ENCODE results near the gene PPIL4. TPM values are rescaled to one million over a fixed set of nuclear protein-coding genes. Genes with fewer than 3 reads are reported as not detected.

PPIL4 gene
- total and polyA plus RNA-seq, 2 donors (not counting 3 experiments of a cell fraction or from before 2014, with no cell fraction given): 2.2 to 27.8 TPM

- no peak overlapping the region for H3K9ac ChIP-seq (replicated peaks; ENCODE audit: extremely low read depth, insufficient read depth, low read length)
- no peaks in the 10 kb centered on the region for H3K27me3 ChIP-seq (ENCODE audit: control insufficient read depth in 2 of 2, insufficient read depth in 2 of 2, low read length in 2 of 2)
- POLR2A ChIA-PET: no interaction called here
- TF ChIP-seq JUN (IDR thresholded peaks at IDR 0.05; ENCODE audit: borderline replicate concordance, insufficient read depth, insufficient read length, low read depth): no peak
- H3K9me3 ChIP-seq (replicated peaks; ENCODE audit: control insufficient read depth, insufficient read depth, low read length): no peaks in the 10 kb centered on the region
- no peak overlapping the region for H3K27ac ChIP-seq (ENCODE audit: insufficient read depth, low read depth, low read length)
- H3K4me3 ChIP-seq (replicated peaks in 1 of 3; ENCODE audit: insufficient read depth in 1 of 3, low read depth in 1 of 3, low read length in 3 of 3): no peak overlapping the region
- no peaks in the 10 kb centered on the region for H3K4me1 ChIP-seq (ENCODE audit: control insufficient read depth, extremely low read depth, insufficient read depth, low read length)
- no peaks in the 10 kb centered on the region for H4K20me1 ChIP-seq (replicated peaks; ENCODE audit: control insufficient read depth, extremely low read depth, insufficient read depth, low read length)
- peaks cover 14 to 15% of the 10 kb centered on the region in 2 experiments for H3K36me3 ChIP-seq (ENCODE audit: control insufficient read depth in 2 of 2, extremely low read depth in 1 of 2, insufficient read depth in 2 of 2, low read length in 2 of 2)
- CTCF ChIA-PET: no interaction called here
- no peak for FAIRE-seq
- DNase-seq (ENCODE audit: low read depth, low spot score): no peak
- H3K79me2 ChIP-seq (ENCODE audit: control insufficient read depth, insufficient read depth, low read length): no peaks in the 10 kb centered on the region
- dilution Hi-C loops (cut with MboI; ENCODE audit: extremely low pct_ligation_motif_present, low sequenced_read_pairs): no loop called here
- H3K9me1 ChIP-seq (replicated peaks; ENCODE audit: control insufficient read depth, extremely low read depth, insufficient read depth, low read length): no peaks in the 10 kb centered on the region
- no peak overlapping the region for H3K4me2 ChIP-seq (ENCODE audit: insufficient read depth, low read length)
- intact Hi-C loops (cut with micrococcal nuclease): no loop called here
- H2AFZ ChIP-seq (ENCODE audit: low read depth, low read length): no peak overlapping the region
- no TSS peak for BruUV-seq (replicated peaks)
Measured at GRCh38 chr6:149529650-149530049, 16.2 kb downstream of the PPIL4 start.

GRCh38 chr6:149515494-149515893 is 30.3 kb downstream of the PPIL4 start:
- POLR2A ChIA-PET: no interaction called here
- BruUV-seq (replicated peaks): no TSS peak
- no peak overlapping the region for H2AFZ ChIP-seq (ENCODE audit: low read depth, low read length)
- no peaks in the 10 kb centered on the region for H3K9me1 ChIP-seq (replicated peaks; ENCODE audit: control insufficient read depth, extremely low read depth, insufficient read depth, low read length)
- peaks cover 0 to 4% of the 10 kb centered on the region in 2 experiments for H3K36me3 ChIP-seq (ENCODE audit: control insufficient read depth in 2 of 2, extremely low read depth in 1 of 2, insufficient read depth in 2 of 2, low read length in 2 of 2)
- H3K9ac ChIP-seq (replicated peaks; ENCODE audit: extremely low read depth, insufficient read depth, low read length): no peak overlapping the region
- DNase-seq (ENCODE audit: low read depth, low spot score) (no peak), FAIRE-seq (no peak)
- no peaks in the 10 kb centered on the region for H3K4me1 ChIP-seq (ENCODE audit: control insufficient read depth, extremely low read depth, insufficient read depth, low read length)
- TF ChIP-seq POLR2AphosphoS5 (IDR thresholded peaks at IDR 0.05; ENCODE audit: insufficient read depth, low read depth, low read length) (no peak), GATA2 (IDR thresholded peaks at IDR 0.05; ENCODE audit: insufficient read depth, insufficient read length, low read depth, low read length) (no peak), MYC (IDR thresholded peaks at IDR 0.05; ENCODE audit: low read depth, low read length) (no peak), FOS (IDR thresholded peaks at IDR 0.05; ENCODE audit: borderline replicate concordance, insufficient read depth, low read length) (no peak), JUN (IDR thresholded peaks at IDR 0.05; ENCODE audit: borderline replicate concordance, insufficient read depth, insufficient read length, low read depth) (no peak), POLR2A (IDR thresholded peaks at IDR 0.05; ENCODE audit: low read depth, low read length) (no peak), EZH2 (IDR thresholded peaks at IDR 0.05; ENCODE audit: borderline replicate concordance, low read depth, low read length, severe bottlenecking) (no peak)
- TF ChIP-seq, protein P1, sequence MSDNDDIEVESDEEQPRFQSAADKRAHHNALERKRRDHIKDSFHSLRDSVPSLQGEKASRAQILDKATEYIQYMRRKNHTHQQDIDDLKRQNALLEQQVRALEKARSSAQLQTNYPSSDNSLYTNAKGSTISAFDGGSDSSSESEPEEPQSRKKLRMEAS (IDR thresholded peaks at IDR 0.05; ENCODE audit: insufficient read depth, insufficient read length): no peak
- TF ChIP-seq, protein P2, sequence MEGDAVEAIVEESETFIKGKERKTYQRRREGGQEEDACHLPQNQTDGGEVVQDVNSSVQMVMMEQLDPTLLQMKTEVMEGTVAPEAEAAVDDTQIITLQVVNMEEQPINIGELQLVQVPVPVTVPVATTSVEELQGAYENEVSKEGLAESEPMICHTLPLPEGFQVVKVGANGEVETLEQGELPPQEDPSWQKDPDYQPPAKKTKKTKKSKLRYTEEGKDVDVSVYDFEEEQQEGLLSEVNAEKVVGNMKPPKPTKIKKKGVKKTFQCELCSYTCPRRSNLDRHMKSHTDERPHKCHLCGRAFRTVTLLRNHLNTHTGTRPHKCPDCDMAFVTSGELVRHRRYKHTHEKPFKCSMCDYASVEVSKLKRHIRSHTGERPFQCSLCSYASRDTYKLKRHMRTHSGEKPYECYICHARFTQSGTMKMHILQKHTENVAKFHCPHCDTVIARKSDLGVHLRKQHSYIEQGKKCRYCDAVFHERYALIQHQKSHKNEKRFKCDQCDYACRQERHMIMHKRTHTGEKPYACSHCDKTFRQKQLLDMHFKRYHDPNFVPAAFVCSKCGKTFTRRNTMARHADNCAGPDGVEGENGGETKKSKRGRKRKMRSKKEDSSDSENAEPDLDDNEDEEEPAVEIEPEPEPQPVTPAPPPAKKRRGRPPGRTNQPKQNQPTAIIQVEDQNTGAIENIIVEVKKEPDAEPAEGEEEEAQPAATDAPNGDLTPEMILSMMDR (IDR thresholded peaks at IDR 0.05; ENCODE audit: extremely low read depth in 1 of 2, insufficient read depth in 1 of 2, low read depth in 1 of 2, low read length in 2 of 2): no peak
- H4K20me1 ChIP-seq (replicated peaks; ENCODE audit: control insufficient read depth, extremely low read depth, insufficient read depth, low read length): no peaks in the 10 kb centered on the region
- no peak overlapping the region for H3K4me3 ChIP-seq (replicated peaks in 1 of 3; ENCODE audit: insufficient read depth in 1 of 3, low read depth in 1 of 3, low read length in 3 of 3)
- intact Hi-C loops (cut with micrococcal nuclease) (no loop called here), dilution Hi-C loops (cut with MboI; ENCODE audit: extremely low pct_ligation_motif_present, low sequenced_read_pairs) (no loop called here)
- H3K27ac ChIP-seq (ENCODE audit: insufficient read depth, low read depth, low read length): no peak overlapping the region
- no peaks in the 10 kb centered on the region for H3K79me2 ChIP-seq (ENCODE audit: control insufficient read depth, insufficient read depth, low read length)
- no peaks in the 10 kb centered on the region for H3K27me3 ChIP-seq (ENCODE audit: control insufficient read depth in 2 of 2, insufficient read depth in 2 of 2, low read length in 2 of 2)
- H3K9me3 ChIP-seq (replicated peaks; ENCODE audit: control insufficient read depth, insufficient read depth, low read length): no peaks in the 10 kb centered on the region
- CTCF ChIA-PET: interaction anchor here (1.8 to 5.2 kb wide), 3 partner anchors 13 to 487 kb away, joined by 7 to 57 read pairs (median 10); no protein-coding TSS in a partner anchor
- no peak overlapping the region for H3K4me2 ChIP-seq (ENCODE audit: insufficient read depth, low read length)
